Measurements from ENCODE around the gene CYP24A1. TPM values are rescaled to one million over a fixed set of nuclear protein-coding genes. Genes with fewer than 3 reads are reported as not detected.

CYP24A1 gene
- total and polyA plus RNA-seq, 2 donors (not counting 3 experiments of a cell fraction or from before 2014, with no cell fraction given) = not detected

GRCh38 chr20:54140067-54140466 lies 33.7 kb downstream of the CYP24A1 start:
- ChIA-PET CTCF (interaction anchor here (1.0 kb wide), 1 partner anchor 43 kb away, joined by 3 read pairs; no protein-coding TSS in a partner anchor), POLR2A (no interaction called here)
- Histone ChIP-seq H3K79me2 (ENCODE audit: control insufficient read depth, insufficient read depth, low read length) (no peaks in the 10 kb centered on the region), H3K27me3 (ENCODE audit: control insufficient read depth in 2 of 2, insufficient read depth in 2 of 2, low read length in 2 of 2) (no peaks in the 10 kb centered on the region), H2AFZ (ENCODE audit: low read depth, low read length) (no peak overlapping the region), H3K4me1 (ENCODE audit: control insufficient read depth, extremely low read depth, insufficient read depth, low read length) (no peaks in the 10 kb centered on the region), H3K9me1 (replicated peaks; ENCODE audit: control insufficient read depth, extremely low read depth, insufficient read depth, low read length) (no peaks in the 10 kb centered on the region), H4K20me1 (replicated peaks; ENCODE audit: control insufficient read depth, extremely low read depth, insufficient read depth, low read length) (no peaks in the 10 kb centered on the region), H3K36me3 (ENCODE audit: control insufficient read depth in 2 of 2, extremely low read depth in 1 of 2, insufficient read depth in 2 of 2, low read length in 2 of 2) (no peaks in the 10 kb centered on the region), H3K9me3 (replicated peaks; ENCODE audit: control insufficient read depth, insufficient read depth, low read length) (no peaks in the 10 kb centered on the region), H3K9ac (replicated peaks; ENCODE audit: extremely low read depth, insufficient read depth, low read length) (no peak overlapping the region), H3K27ac (ENCODE audit: insufficient read depth, low read depth, low read length) (no peak overlapping the region), H3K4me3 (replicated peaks in 1 of 3; ENCODE audit: insufficient read depth in 1 of 3, low read depth in 1 of 3, low read length in 3 of 3) (no peak overlapping the region), H3K4me2 (ENCODE audit: insufficient read depth, low read length) (no peak overlapping the region)
- no TSS peak for BruUV-seq (replicated peaks)
- intact Hi-C loops (cut with micrococcal nuclease) (no loop called here), dilution Hi-C loops (cut with MboI; ENCODE audit: extremely low pct_ligation_motif_present, low sequenced_read_pairs) (no loop called here)
- TF ChIP-seq FOS (IDR thresholded peaks at IDR 0.05; ENCODE audit: borderline replicate concordance, insufficient read depth, low read length) (no peak), MYC (IDR thresholded peaks at IDR 0.05; ENCODE audit: low read depth, low read length) (no peak), GATA2 (IDR thresholded peaks at IDR 0.05; ENCODE audit: insufficient read depth, insufficient read length, low read depth, low read length) (no peak), JUN (IDR thresholded peaks at IDR 0.05; ENCODE audit: borderline replicate concordance, insufficient read depth, insufficient read length, low read depth) (no peak), POLR2AphosphoS5 (IDR thresholded peaks at IDR 0.05; ENCODE audit: insufficient read depth, low read depth, low read length) (no peak), MAX (IDR thresholded peaks at IDR 0.05; ENCODE audit: insufficient read depth, insufficient read length) (no peak), POLR2A (IDR thresholded peaks at IDR 0.05; ENCODE audit: low read depth, low read length) (no peak), EZH2 (IDR thresholded peaks at IDR 0.05; ENCODE audit: borderline replicate concordance, low read depth, low read length, severe bottlenecking) (no peak)
- TF ChIP-seq, protein P1, sequence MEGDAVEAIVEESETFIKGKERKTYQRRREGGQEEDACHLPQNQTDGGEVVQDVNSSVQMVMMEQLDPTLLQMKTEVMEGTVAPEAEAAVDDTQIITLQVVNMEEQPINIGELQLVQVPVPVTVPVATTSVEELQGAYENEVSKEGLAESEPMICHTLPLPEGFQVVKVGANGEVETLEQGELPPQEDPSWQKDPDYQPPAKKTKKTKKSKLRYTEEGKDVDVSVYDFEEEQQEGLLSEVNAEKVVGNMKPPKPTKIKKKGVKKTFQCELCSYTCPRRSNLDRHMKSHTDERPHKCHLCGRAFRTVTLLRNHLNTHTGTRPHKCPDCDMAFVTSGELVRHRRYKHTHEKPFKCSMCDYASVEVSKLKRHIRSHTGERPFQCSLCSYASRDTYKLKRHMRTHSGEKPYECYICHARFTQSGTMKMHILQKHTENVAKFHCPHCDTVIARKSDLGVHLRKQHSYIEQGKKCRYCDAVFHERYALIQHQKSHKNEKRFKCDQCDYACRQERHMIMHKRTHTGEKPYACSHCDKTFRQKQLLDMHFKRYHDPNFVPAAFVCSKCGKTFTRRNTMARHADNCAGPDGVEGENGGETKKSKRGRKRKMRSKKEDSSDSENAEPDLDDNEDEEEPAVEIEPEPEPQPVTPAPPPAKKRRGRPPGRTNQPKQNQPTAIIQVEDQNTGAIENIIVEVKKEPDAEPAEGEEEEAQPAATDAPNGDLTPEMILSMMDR (IDR thresholded peaks at IDR 0.05; ENCODE audit: extremely low read depth in 1 of 2, insufficient read depth in 1 of 2, low read depth in 1 of 2, low read length in 2 of 2) = no peak
- no peak for DNase-seq (ENCODE audit: low read depth, low spot score)
- FAIRE-seq = no peak
